ENCODE measurements around the gene LRRC8B. TPM values are rescaled to one million over a fixed set of nuclear protein-coding genes. Genes with fewer than 3 reads are reported as not detected.

LRRC8B gene
- total and polyA plus RNA-seq, 2 of the 13 experiments (the other 11 are each of a cell fraction or from before 2014, with no cell fraction given): 4.9 to 7.6 TPM

DNA sequence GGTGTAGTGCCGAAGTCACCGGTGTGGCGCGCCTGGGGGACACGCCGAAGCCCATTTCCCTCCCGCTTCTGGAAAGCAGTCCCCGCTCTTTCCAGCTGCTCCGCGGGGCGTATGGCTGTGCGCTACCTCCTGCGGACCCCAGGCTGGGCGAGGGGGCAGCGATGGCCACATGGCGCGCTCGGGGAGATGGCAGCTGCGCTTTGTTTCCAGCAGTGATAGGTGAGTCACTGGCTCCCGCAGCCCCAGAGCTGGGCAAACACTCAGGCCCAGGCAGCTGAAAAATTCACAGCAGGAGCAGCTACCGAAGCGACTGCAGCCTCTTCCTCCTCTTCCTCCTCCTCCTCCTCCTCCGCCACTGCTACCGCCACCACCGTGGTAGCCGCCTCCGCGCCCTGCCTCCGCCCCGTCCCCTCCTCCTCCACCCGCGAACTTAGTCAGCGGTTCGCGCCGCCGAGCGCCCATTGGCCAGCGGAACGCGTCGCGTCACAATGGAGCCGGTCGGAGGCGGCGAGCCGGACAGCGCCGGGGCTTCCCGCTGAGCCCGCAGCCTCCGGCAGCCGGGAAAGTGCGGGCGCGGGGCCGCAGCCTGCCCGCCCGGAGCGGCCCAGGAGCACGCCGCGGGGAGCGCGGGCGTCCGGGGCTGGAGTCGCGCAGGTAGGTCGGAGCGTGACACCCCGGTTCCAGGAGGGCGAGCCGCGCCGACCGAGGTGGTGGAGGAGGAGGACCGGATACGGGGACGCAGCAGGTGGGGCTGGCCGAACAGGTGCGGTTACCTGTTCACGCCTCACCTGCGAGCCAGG, at the start of gene LRRC8B (continued):
- TF ChIP-seq HMGXB3 (CRISPR knock-in tag; IDR thresholded peaks at IDR 0.05; ENCODE audit: borderline replicate concordance) (no peak), RFXAP (CRISPR knock-in tag; IDR thresholded peaks at IDR 0.05; ENCODE audit: borderline replicate concordance) (no peak), FOXK1 (CRISPR knock-in tag; IDR thresholded peaks at IDR 0.05; ENCODE audit: borderline replicate concordance, low read depth) (0 out of 2 replicates have a peak, but pooled peaks have one; percentile 10), ADNP (CRISPR knock-in tag; IDR thresholded peaks at IDR 0.05) (no peak), TBP (CRISPR knock-in tag; IDR thresholded peaks at IDR 0.05) (no peak), ZNF777 (CRISPR knock-in tag; IDR thresholded peaks at IDR 0.05) (peak; percentile 51; the same call in 1 of the 2 replicates), NRL (CRISPR knock-in tag; IDR thresholded peaks at IDR 0.05; ENCODE audit: borderline replicate concordance) (peak; percentile 93), MAFF (IDR thresholded peaks at IDR 0.05; ENCODE audit: low read depth, low read length) (no peak), PTBP1 (IDR thresholded peaks at IDR 0.05; ENCODE audit: low read depth, low read length, poor library complexity, severe bottlenecking) (no peak), RBFOX2 (IDR thresholded peaks at IDR 0.05; ENCODE audit: low read depth, low read length) (peak; percentile 95), CHD4 (IDR thresholded peaks at IDR 0.05; ENCODE audit: borderline replicate concordance, low read length) (no peak), SKI (IDR thresholded peaks at IDR 0.05; ENCODE audit: partially characterized antibody) (peak; percentile 8), RBM39 (IDR thresholded peaks at IDR 0.05; ENCODE audit: low read depth, low read length, poor library complexity, severe bottlenecking) (peak; percentile 73)
- TF ChIP-seq, protein P1, sequence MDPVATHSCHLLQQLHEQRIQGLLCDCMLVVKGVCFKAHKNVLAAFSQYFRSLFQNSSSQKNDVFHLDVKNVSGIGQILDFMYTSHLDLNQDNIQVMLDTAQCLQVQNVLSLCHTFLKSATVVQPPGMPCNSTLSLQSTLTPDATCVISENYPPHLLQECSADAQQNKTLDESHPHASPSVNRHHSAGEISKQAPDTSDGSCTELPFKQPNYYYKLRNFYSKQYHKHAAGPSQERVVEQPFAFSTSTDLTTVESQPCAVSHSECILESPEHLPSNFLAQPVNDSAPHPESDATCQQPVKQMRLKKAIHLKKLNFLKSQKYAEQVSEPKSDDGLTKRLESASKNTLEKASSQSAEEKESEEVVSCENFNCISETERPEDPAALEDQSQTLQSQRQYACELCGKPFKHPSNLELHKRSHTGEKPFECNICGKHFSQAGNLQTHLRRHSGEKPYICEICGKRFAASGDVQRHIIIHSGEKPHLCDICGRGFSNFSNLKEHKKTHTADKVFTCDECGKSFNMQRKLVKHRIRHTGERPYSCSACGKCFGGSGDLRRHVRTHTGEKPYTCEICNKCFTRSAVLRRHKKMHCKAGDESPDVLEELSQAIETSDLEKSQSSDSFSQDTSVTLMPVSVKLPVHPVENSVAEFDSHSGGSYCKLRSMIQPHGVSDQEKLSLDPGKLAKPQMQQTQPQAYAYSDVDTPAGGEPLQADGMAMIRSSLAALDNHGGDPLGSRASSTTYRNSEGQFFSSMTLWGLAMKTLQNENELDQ (CRISPR knock-in tag; IDR thresholded peaks at IDR 0.05; ENCODE audit: borderline replicate concordance): 0 out of 2 replicates have a peak, but pooled peaks have one; percentile 65
- TF ChIP-seq, protein P2, sequence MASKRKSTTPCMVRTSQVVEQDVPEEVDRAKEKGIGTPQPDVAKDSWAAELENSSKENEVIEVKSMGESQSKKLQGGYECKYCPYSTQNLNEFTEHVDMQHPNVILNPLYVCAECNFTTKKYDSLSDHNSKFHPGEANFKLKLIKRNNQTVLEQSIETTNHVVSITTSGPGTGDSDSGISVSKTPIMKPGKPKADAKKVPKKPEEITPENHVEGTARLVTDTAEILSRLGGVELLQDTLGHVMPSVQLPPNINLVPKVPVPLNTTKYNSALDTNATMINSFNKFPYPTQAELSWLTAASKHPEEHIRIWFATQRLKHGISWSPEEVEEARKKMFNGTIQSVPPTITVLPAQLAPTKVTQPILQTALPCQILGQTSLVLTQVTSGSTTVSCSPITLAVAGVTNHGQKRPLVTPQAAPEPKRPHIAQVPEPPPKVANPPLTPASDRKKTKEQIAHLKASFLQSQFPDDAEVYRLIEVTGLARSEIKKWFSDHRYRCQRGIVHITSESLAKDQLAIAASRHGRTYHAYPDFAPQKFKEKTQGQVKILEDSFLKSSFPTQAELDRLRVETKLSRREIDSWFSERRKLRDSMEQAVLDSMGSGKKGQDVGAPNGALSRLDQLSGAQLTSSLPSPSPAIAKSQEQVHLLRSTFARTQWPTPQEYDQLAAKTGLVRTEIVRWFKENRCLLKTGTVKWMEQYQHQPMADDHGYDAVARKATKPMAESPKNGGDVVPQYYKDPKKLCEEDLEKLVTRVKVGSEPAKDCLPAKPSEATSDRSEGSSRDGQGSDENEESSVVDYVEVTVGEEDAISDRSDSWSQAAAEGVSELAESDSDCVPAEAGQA (IDR thresholded peaks at IDR 0.05; ENCODE audit: low read depth): peak; percentile 58; the same call in 1 of the 2 replicates
- TF ChIP-seq, protein P2 (CRISPR knock-in tag; IDR thresholded peaks at IDR 0.05; ENCODE audit: borderline replicate concordance): no peak
